IPS DF 4.7 (cell line): ENCODE measurements around the gene POLK.

ENCODE experiments used
- DNase-seq: peaks from one replicate; pipeline ENCODE4 v3.0.0-alpha.2; 2013; ENCODE audit warnings: low spot score; ENCODE audit errors: extremely low read depth

POLK gene

DNA sequence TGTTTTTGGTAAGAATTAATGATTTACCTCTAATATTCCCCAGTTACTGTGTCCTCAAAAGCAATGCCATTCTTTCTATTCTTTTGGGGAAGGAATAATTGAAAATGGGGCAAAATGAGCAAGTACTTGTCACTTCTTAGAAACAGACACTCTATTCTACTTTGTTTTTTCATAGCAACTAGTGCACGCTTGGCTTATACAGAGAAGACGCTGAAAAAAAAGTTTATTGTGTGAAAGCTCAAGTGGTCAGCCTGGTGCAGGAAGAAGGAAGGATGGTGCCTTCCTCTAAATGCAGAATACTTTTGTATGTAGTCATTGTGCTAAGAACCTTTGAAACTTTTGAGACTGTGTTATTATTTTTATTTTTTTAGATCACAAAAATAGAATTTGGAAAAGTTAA, 129.1 kb downstream of the POLK start:
- no peak for DNase-seq

DNA sequence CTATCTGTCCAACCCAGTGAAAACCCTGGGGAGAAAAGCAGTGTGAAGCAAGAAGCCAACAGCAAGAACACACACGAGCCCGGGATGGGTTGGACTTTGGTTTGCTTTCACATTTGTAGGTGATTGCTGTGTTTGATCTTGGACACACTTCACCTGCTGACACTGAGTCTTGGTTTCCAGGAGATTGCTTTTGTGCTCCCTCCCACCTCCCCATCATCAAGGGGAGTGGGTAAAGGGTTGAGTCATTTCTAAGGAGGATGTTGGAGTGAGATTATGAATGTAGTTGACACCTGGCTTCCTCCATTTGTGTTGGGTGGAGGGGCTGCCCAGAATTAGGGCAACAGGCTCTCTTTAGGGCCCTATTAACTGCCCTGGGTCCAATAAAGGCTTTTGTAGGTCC, 137.0 kb downstream of the POLK start:
- DNase-seq, result no peak
